ENCODE data around the gene EREG.
A peak's percentile ranks its signal among the peaks of the same experiment; 100 is the strongest.
"Not testable (repeated sequence)": the region's sequence is repeated elsewhere in the genome, so short reads cannot be mapped to it uniquely, and the experiment has no call there.

Gene EREG

GRCh38 chr4:74364652-74365491 lies at the start of gene EREG:
Gene EREG, plus strand, starts transcription at chr4:74365145. Its CDS starts 164 bp downstream, at chr4:74365309.
- DNase-seq (ENCODE audit: low read depth in 3 of 3): peak in 1 of 3 experiments; percentile 9

GRCh38 chr4:74315376-74315775 lies 49.6 kb upstream of the EREG start:
- DNase-seq (ENCODE audit: low read depth in 3 of 3): no peak

GRCh38 chr4:74316397-74316796 lies 48.5 kb upstream of the EREG start:
- no peak for DNase-seq (ENCODE audit: low read depth in 3 of 3)

- no peak for DNase-seq (ENCODE audit: low read depth in 3 of 3)
Observed at GRCh38 chr4:74317616-74318246, 47.2 kb upstream of the EREG start.

- DNase-seq (ENCODE audit: low read depth in 3 of 3): no peak
Observed at GRCh38 chr4:74318276-74318675, 46.7 kb upstream of the EREG start.

GRCh38 chr4:74319470-74319869 lies 45.5 kb upstream of the EREG start:
- DNase-seq (ENCODE audit: low read depth in 3 of 3): no peak

- DNase-seq (ENCODE audit: low read depth in 3 of 3): peak in 1 of 3 experiments; percentile 13
Observed at GRCh38 chr4:74320559-74321118, 44.3 kb upstream of the EREG start.

- no peak for DNase-seq (ENCODE audit: low read depth in 3 of 3)
Observed at GRCh38 chr4:74322301-74322700, 42.6 kb upstream of the EREG start.

- no peak for DNase-seq (ENCODE audit: low read depth in 3 of 3)
Observed at GRCh38 chr4:74323663-74324062, 41.3 kb upstream of the EREG start.

- DNase-seq (ENCODE audit: low read depth in 3 of 3): no peak
Observed at GRCh38 chr4:74324262-74324661, 40.7 kb upstream of the EREG start.

GRCh38 chr4:74325886-74326285 lies 39.1 kb upstream of the EREG start:
- no peak for DNase-seq (ENCODE audit: low read depth in 3 of 3)

- DNase-seq (ENCODE audit: low read depth in 3 of 3): no peak
Observed at GRCh38 chr4:74327762-74328161, 37.2 kb upstream of the EREG start.

- DNase-seq (ENCODE audit: low read depth in 3 of 3): no peak
Observed at GRCh38 chr4:74328501-74328900, 36.4 kb upstream of the EREG start.

GRCh38 chr4:74329307-74329706 lies 35.6 kb upstream of the EREG start:
- DNase-seq (ENCODE audit: low read depth in 3 of 3): no peak

GRCh38 chr4:74330295-74330750 lies 34.6 kb upstream of the EREG start:
- DNase-seq (ENCODE audit: low read depth in 3 of 3): no peak

GRCh38 chr4:74331252-74331651 lies 33.7 kb upstream of the EREG start:
- DNase-seq (ENCODE audit: low read depth in 3 of 3): no peak

GRCh38 chr4:74331944-74332343 lies 33.0 kb upstream of the EREG start:
- no peak for DNase-seq (ENCODE audit: low read depth in 3 of 3)

GRCh38 chr4:74334636-74335035 lies 30.3 kb upstream of the EREG start:
- no peak for DNase-seq (ENCODE audit: low read depth in 3 of 3)

- DNase-seq (ENCODE audit: low read depth in 3 of 3): no peak
Observed at GRCh38 chr4:74335341-74336021, 29.5 kb upstream of the EREG start.

GRCh38 chr4:74338792-74339333 lies 26.1 kb upstream of the EREG start:
- no peak for DNase-seq (ENCODE audit: low read depth in 3 of 3)

GRCh38 chr4:74339501-74339900 lies 25.4 kb upstream of the EREG start:
- no peak for DNase-seq (ENCODE audit: low read depth in 3 of 3)

GRCh38 chr4:74340421-74340820 lies 24.5 kb upstream of the EREG start:
- DNase-seq (ENCODE audit: low read depth in 3 of 3): not testable (repeated sequence)

All from stimulated activated CD4-positive, alpha-beta T cell treated with anti-CD3 and anti-CD28 coated beads, TNF-alpha, amount 100 ng/mL, for 24 hours (primary cell).